H1 (cell line): ENCODE results near the gene SNAI1. TPM values are rescaled to one million over a fixed set of nuclear protein-coding genes. Genes with fewer than 3 reads are reported as not detected.

ENCODE experiments used
- ASH2L ChIP-seq: fragments of 200-600, 300-600 bp; sonication (generic); IDR thresholded peaks from one replicate; pipeline ENCODE4 v1.7.1; 2017; ENCODE audit warnings: low read length
- CHD1 ChIP-seq: IDR thresholded peaks from 2 replicates; pipeline ENCODE4 v1.6.1; 2012; ENCODE audit warnings: low read depth, low read length, improper control_type of control experiment
- CHD7 ChIP-seq: fragments of 300-600 bp; sonication (generic); IDR thresholded peaks from 2 replicates; pipeline ENCODE4 v1.7.1; 2012; ENCODE audit warnings: low read length, moderate library complexity, mild to moderate bottlenecking, inconsistent platforms; ENCODE audit not compliant: insufficient replicate concordance
- NRF1 ChIP-seq: IDR thresholded peaks from 2 replicates; pipeline ENCODE4 v1.6.1; 2011; ENCODE audit warnings: mild to moderate bottlenecking, low read depth, low read length, improper control_type of control experiment
- POU5F1 ChIP-seq: IDR thresholded peaks from 2 replicates; pipeline ENCODE4 v1.6.1; 2011; ENCODE audit warnings: low read depth, mild to moderate bottlenecking, low read length, moderate library complexity
- RFX5 ChIP-seq: IDR thresholded peaks from 2 replicates; pipeline ENCODE4 v1.6.1; 2011; ENCODE audit warnings: low read depth, low read length, improper control_type of control experiment, borderline replicate concordance
- RXRA ChIP-seq: IDR thresholded peaks from 2 replicates; pipeline ENCODE4 v1.6.1; 2011; ENCODE audit warnings: low read depth, mild to moderate bottlenecking, low read length, moderate library complexity; ENCODE audit not compliant: insufficient read depth
- SAP30 ChIP-seq: fragments of 300-600 bp; sonication (generic); IDR thresholded peaks from 2 replicates; pipeline ENCODE4 v1.7.1; 2012; ENCODE audit warnings: low read length, moderate library complexity, mild to moderate bottlenecking, inconsistent platforms; ENCODE audit not compliant: insufficient read depth, insufficient replicate concordance
- SP4 ChIP-seq: IDR thresholded peaks from 2 replicates; pipeline ENCODE4 v1.6.1; 2012; ENCODE audit warnings: low read length, inconsistent platforms
- SRF ChIP-seq: IDR thresholded peaks from 2 replicates; pipeline ENCODE4 v1.6.1; 2011; ENCODE audit warnings: mild to moderate bottlenecking, low read depth, low read length, moderate library complexity
- TAF7 ChIP-seq: optimal IDR thresholded peaks from 2 replicates; pipeline ENCODE3; 2011; ENCODE audit warnings: low read depth, mild to moderate bottlenecking, inconsistent platforms, low read length, moderate library complexity, borderline replicate concordance
- polyA plus RNA-seq, 7 experiments: library from polyadenylated mRNA; depleted of rRNA in 3 of 7; stranded (reverse) in 5 of 7; unstranded in 2 of 7; fragments of >200 nt in 5 of 7; fragments of 200-250 nt in 2 of 7; gene quantifications; 1 replicate in 5 of 7; 2 replicates in 1 of 7; 4 replicates in 1 of 7; pipeline versions ENCODE4 v1.2.1 to v1.2.3, GENCODE V29; 2011 to 2013; ENCODE audit warnings: missing spikeins in 2 of 7, mixed read lengths in 2 of 7
- total RNA-seq: library from RNA; stranded (reverse); fragmentation: NEBNext Ultra II Directional; extraction: Animal tissue kit (Norgen Biotek cat#: 25700); gene quantifications from 2 replicates; pipeline ENCODE4 v1.2.1, GENCODE V29; 2021

SNAI1 gene
- total and polyA plus RNA-seq, 2 of the 8 experiments (the other 6 are each of a cell fraction or from before 2014, with no cell fraction given) = 6.5 to 8.0 TPM

- TF ChIP-seq CHD7 (no peak), SAP30 (no peak), RXRA (no peak), SRF (no peak), NRF1 (no peak), SP4 (no peak), CHD1 (no peak), RFX5 (no peak), POU5F1 (no peak), TAF7 (no peak), ASH2L (no peak)
Measured at GRCh38 chr20:50032955-50033666, 50.3 kb downstream of the SNAI1 start (continued).
